Heart left ventricle (tissue), 16 donors: ENCODE results near the gene DIAPH3. TPM values are rescaled to one million over a fixed set of nuclear protein-coding genes. Genes with fewer than 3 reads are reported as not detected.

ENCODE experiments used
- ATAC-seq, 4 donors: fragments of 200-7000 bp; cut with Tn5 transposase; one replicate each; pipeline ENCODE4 v1.9.1; 2020 to 2022; ENCODE audit warnings: moderate library complexity in 4 of 4, mild to moderate bottlenecking in 3 of 4, moderate number of reproducible peaks in 1 of 4
- DNase-seq, 5 donors: peaks; one replicate each; pipeline ENCODE4 v3.0.0-alpha.2; 2020
- H3K27ac ChIP-seq, 12 donors: fragments of 200-600 bp; sonication (generic) in 4 of 12; one replicate each; pipeline versions ENCODE4 v1.5.0 to v1.8.0; 2016 to 2022; ENCODE audit warnings: mild to moderate bottlenecking in 2 of 12
- H3K27me3 ChIP-seq, 9 donors: fragments of 200-600 bp; sonication (generic) in 2 of 9; one replicate each; pipeline versions ENCODE4 v1.5.1 to v1.8.0; 2016 to 2022; ENCODE audit warnings: mild to moderate bottlenecking in 3 of 9
- H3K36me3 ChIP-seq, 9 donors: fragments of 200-600 bp; sonication (generic) in 2 of 9; one replicate each; pipeline versions ENCODE4 v1.5.0 to v1.8.0; 2018 to 2022; ENCODE audit warnings: mild to moderate bottlenecking in 2 of 9
- H3K4me1 ChIP-seq, 12 donors: fragments of 200-600 bp; sonication (generic) in 4 of 12; one replicate each; pipeline versions ENCODE4 v1.5.0 to v1.8.0; 2016 to 2022; ENCODE audit warnings: mild to moderate bottlenecking in 3 of 12
- H3K4me3 ChIP-seq, 12 donors: fragments of 200-600 bp; sonication (generic) in 4 of 12; one replicate each; pipeline versions ENCODE4 v1.5.0 to v1.8.0; 2017 to 2022; ENCODE audit warnings: mild to moderate bottlenecking in 9 of 12, moderate library complexity in 4 of 12
- H3K9me3 ChIP-seq, 12 donors: fragments of 200-600 bp; sonication (generic) in 4 of 12; one replicate each; pipeline versions ENCODE4 v1.5.0 to v1.8.0; 2016 to 2022; ENCODE audit warnings: mild to moderate bottlenecking in 1 of 12
- CTCF ChIP-seq, 12 donors: fragments of 200-600 bp; sonication (generic) in 4 of 12; IDR thresholded peaks; one replicate each; pipeline versions ENCODE4 v1.5.0 to v1.8.0; 2018 to 2022; ENCODE audit warnings: antibody characterized with exemption in 12 of 12, mild to moderate bottlenecking in 5 of 12
- POLR2A ChIP-seq, 2 donors: fragments of 450-650 bp; IDR thresholded peaks; one replicate each; pipeline ENCODE4 v1.6.1; 2017; ENCODE audit warnings: antibody characterized with exemption in 2 of 2, mild to moderate bottlenecking in 2 of 2, moderate library complexity in 2 of 2
- WGBS, 4 donors: extraction: QIAGEN DNeasy Blood & Tissue Kit in 2 of 4; methylation state at CpG; one replicate each; pipeline versions ENCODE4 v1.1.5 to v1.1.7; 2013 to 2018; 5-methylcytosine and 5-hydroxymethylcytosine counted together
- intact Hi-C, 10 donors: fragments of 100-400 bp; cut with DNase I; formaldehyde crosslinking; loops; one replicate each; pipeline versions ENCODE4 v1.11.1 to v1.14.2; 2022
- polyA plus RNA-seq, 2 donors: library from polyadenylated mRNA; stranded (reverse); fragments of 200-250 nt; gene quantifications; one replicate each; pipeline ENCODE4 v1.2.3, GENCODE V29; 2013
- total RNA-seq, 9 donors: library from RNA; depleted of rRNA in 2 of 9; stranded (reverse); fragments of >200 nt in 2 of 9; fragmentation: NEBNext Ultra II Directional in 3 of 9; extraction: Animal tissue kit (Norgen Biotek cat#: 25700) in 3 of 9; gene quantifications; one replicate each; pipeline versions ENCODE4 v1.1.0 to v1.2.4, GENCODE V29; 2016 to 2023
- donor health status: ischemic (EF 13 %, LVEDD 7.1; RV severe dilation, severe dysfunction).
- donor health status: healthy with polysubstance abuse.
- donor health status: DM: no; HTN: yes; CAD: no.
- donor health status: DM: no; HTN: no; CAD: no.
- donor health status: ischemic (EF 25% LVEDD 6.9; RV normal size, moderate dysfunction).
- donor health status: ischemic (EF 25% LVEDD 5.7; RV mildly dilated, moderate dysfunction).
- donor health status: healthy.
- donor health status: DM: yes; HTN: yes; CAD: no.
- donor health status: ischemic (EF 35%, LVEDD 5.7; RV mildly dilated, moderate dysfunction).
- donor health status: nonischemic (EF 11% LVEDD 7.7; RV severe dilation, severe dysfunction).
- donor health status: DM: yes; HTN: yes; CAD: no.
- donor health status: PGD.
- donor health status: ischemic (EF 29% LVEDD 5.4; RV normal size, mild dysfunction).
- donor health status: nonischemic (EF 23%, LVEDD 6.1; RV moderate dilation, normal function).

DIAPH3 gene
- total and polyA plus RNA-seq, 11 donors, result 0.03 to 3.2 (median 0.19) TPM

GRCh38 chr13:60080850-60081249 is 82.9 kb downstream of the DIAPH3 start:
- Histone ChIP-seq H3K27ac (no peak overlapping the region), H3K36me3 (no peaks in the 10 kb centered on the region), H3K4me3 (no peak overlapping the region), H3K27me3 (no peaks in the 10 kb centered on the region), H3K4me1 (no peaks in the 10 kb centered on the region), H3K9me3 (peaks cover 0 to 2% (median 0%) of the 10 kb centered on the region in 12 donors)
- intact Hi-C loops, result no loop called here
- WGBS, 4 donors, result 95 to 100% (median 97%) methylated on average over 1 of the region's 1 CpG
- ATAC-seq (no peak), DNase-seq (no peak)
- TF ChIP-seq POLR2A (IDR thresholded peaks at IDR 0.05), result no peak

GRCh38 chr13:60078226-60078625 is 85.5 kb downstream of the DIAPH3 start:
- Histone ChIP-seq H3K27ac (no peak overlapping the region), H3K36me3 (no peaks in the 10 kb centered on the region), H3K4me3 (no peak overlapping the region), H3K4me1 (no peaks in the 10 kb centered on the region), H3K9me3 (peaks cover 0 to 2% (median 0%) of the 10 kb centered on the region in 12 donors), H3K27me3 (no peaks in the 10 kb centered on the region)
- 95 to 99% (median 98%) methylated on average over 1 of the region's 1 CpG for WGBS, 4 donors
- intact Hi-C loops, result no loop called here
- no peak for ATAC-seq
- no peak for TF ChIP-seq CTCF (IDR thresholded peaks at IDR 0.05)
- no peak for TF ChIP-seq POLR2A (IDR thresholded peaks at IDR 0.05)
- DNase-seq, result no peak

- ATAC-seq, result no peak
- intact Hi-C loops, result no loop called here
These were observed 87.9 kb downstream of the DIAPH3 start for GRCh38 chr13:60075850-60076249.

GRCh38 chr13:60074397-60074796 is 89.3 kb downstream of the DIAPH3 start:
- Histone ChIP-seq H3K4me1 (no peaks in the 10 kb centered on the region), H3K27me3 (no peaks in the 10 kb centered on the region), H3K9me3 (peaks cover 0 to 6% (median 0%) of the 10 kb centered on the region in 12 donors), H3K27ac (no peak overlapping the region), H3K36me3 (no peaks in the 10 kb centered on the region), H3K4me3 (no peak overlapping the region)
- ATAC-seq, result no peak
- intact Hi-C loops, result no loop called here
- TF ChIP-seq POLR2A (IDR thresholded peaks at IDR 0.05), result no peak
- no peak for TF ChIP-seq CTCF (IDR thresholded peaks at IDR 0.05)
- WGBS, 4 donors, result 93 to 97% (median 95%) methylated on average over 2 of the region's 2 CpGs
- no peak for DNase-seq

More at GRCh38 chr13:60075850-60076249, 87.9 kb downstream of the DIAPH3 start:
- H3K4me3 ChIP-seq, result no peak overlapping the region
- no peaks in the 10 kb centered on the region for H3K27me3 ChIP-seq
- TF ChIP-seq POLR2A (IDR thresholded peaks at IDR 0.05) (no peak), CTCF (IDR thresholded peaks at IDR 0.05) (no peak)
- no peaks in the 10 kb centered on the region for H3K4me1 ChIP-seq
- H3K27ac ChIP-seq, result no peak overlapping the region
- WGBS, 4 donors, result 64 to 74% (median 72%) methylated on average over 2 of the region's 2 CpGs
- no peaks in the 10 kb centered on the region for H3K9me3 ChIP-seq
- H3K36me3 ChIP-seq, result no peaks in the 10 kb centered on the region
- DNase-seq, result no peak

GRCh38 chr13:60066226-60066625 is 97.5 kb downstream of the DIAPH3 start:
- H3K9me3 ChIP-seq, result peaks cover 0 to 7% (median 0%) of the 10 kb centered on the region in 12 donors
- intact Hi-C loops, result no loop called here
- no peak for TF ChIP-seq POLR2A (IDR thresholded peaks at IDR 0.05)
- TF ChIP-seq CTCF (IDR thresholded peaks at IDR 0.05), result no peak
- H3K4me3 ChIP-seq, result no peak overlapping the region
- H3K4me1 ChIP-seq, result no peaks in the 10 kb centered on the region
- no peak for ATAC-seq
- no peak overlapping the region for H3K27ac ChIP-seq
- no peaks in the 10 kb centered on the region for H3K36me3 ChIP-seq
- H3K27me3 ChIP-seq, result no peaks in the 10 kb centered on the region
- 92 to 100% (median 96%) methylated on average over 1 of the region's 1 CpG for WGBS, 4 donors
- no peak for DNase-seq
